HG02610 (cell line): Measurements from ENCODE around the gene NACA.

Experiments
- ATAC-seq: cut with Tn5 transposase; IDR thresholded peaks from one replicate; pipeline ENCODE4 v1.9.1; 2021; ENCODE audit warnings: mild to moderate bottlenecking, moderate library complexity; ENCODE audit not compliant: unreplicated experiment

The NACA gene

GRCh38 chr12:56688846-56689109, 36.3 kb downstream of the NACA start:
- ATAC-seq: no peak

GRCh38 chr12:56688129-56688845, 36.8 kb downstream of the NACA start, which contains the start of gene PTGES3:
Gene PTGES3, minus strand, starts transcription at chr12:56688284. Its CDS starts 285 bp downstream, at chr12:56687999.
- peak; percentile 66 for ATAC-seq

DNA sequence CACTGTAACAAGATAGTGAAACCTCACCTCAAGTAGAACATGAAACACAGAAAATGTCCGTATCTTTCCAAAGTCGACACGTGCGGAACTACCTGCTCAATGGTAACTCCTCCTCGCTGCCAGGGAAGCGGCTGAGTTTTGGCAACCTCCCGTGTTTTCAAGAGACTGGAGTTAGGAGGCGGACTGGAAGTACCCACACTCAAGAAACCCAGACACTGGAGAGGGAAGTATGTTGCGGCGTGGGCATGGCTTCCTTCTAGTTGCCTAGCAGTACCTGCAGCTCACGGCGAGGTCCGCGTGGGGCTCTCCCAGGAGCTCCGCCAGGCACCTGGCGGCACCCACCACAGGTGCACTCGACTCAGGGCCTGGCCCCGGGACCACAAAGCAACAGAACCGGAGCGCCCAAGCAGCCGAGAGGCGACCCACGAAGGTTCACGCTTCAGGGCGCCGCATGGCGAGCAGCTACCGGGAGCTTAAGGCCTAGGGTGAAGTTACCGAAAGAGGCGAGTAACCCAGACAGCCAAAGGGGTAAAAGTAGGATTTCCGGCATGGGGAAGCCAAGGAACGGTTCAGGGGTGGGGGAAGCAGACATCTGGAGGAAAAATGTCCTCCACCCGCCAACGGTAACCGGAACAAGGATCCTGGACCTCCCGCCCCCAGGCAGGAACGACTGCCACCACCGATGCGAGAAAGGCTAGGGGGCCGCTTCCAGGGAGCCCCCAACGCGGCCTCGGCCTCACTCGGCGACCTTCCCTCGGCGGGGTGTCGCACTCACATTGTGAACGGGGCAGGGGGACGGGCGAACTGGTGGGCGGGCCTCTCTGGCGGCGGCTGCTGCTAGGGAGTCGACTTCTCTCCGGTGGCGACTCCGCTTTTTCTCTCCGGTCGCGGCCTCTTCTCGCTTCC, 37.6 kb downstream of the NACA start:
- ATAC-seq: peak; percentile 18

- ATAC-seq: no peak
Observed at GRCh38 chr12:56684745-56685359, 40.2 kb downstream of the NACA start.

GRCh38 chr12:56682323-56682722, 42.8 kb downstream of the NACA start:
- ATAC-seq: no peak

DNA sequence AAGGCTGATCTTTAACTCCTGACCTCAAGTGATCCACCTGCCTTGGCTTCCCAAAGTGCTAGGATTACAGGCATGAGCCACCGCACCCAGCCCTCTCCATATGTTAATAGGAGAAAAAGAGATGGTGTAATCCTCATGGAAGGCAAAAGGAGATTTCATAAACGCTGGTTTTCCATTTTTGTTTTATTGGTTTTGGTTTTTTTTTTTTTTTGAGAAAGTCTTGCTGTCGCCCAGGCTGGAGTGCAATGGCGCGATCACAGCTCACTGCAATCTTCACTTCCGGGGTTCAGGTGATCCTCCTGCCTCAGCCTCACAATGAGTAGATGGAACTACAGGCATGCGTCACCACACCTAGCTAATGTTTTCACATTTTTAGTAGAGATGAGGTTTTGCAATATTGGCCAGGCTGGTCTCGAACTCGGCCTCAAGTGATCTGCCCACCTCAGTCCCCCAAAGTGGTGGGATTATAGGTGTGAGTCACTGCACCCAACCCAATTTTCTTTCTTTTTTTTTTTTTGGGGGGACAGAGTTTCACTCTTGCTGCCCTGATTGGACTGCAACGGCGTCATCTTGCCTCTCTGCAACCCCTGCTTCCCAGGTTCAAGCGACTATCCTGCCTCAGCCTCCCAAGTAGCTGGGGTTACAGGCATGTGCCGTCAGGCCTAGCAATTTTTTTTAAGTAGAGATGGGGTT, 45.1 kb downstream of the NACA start:
- ATAC-seq: no peak

DNA sequence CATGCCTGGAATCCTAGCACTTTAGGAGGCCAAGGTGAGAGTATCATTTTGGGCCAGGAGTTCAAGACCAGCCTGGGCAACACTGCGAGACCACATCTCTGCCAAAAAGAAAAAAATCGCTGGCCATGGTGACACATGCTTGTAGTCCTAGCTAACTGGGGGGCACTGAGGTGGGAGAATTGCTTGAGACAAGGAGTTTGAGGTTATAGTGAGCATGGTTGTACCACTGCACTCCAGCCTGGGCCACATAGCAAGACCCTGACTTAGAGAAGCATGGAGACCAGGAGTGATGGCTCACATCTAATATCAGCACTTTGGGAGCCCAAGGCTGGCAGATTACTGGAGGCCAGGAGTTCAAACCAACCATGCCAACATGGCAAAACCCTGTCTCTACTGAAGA, 46.2 kb downstream of the NACA start:
- ATAC-seq: no peak

DNA sequence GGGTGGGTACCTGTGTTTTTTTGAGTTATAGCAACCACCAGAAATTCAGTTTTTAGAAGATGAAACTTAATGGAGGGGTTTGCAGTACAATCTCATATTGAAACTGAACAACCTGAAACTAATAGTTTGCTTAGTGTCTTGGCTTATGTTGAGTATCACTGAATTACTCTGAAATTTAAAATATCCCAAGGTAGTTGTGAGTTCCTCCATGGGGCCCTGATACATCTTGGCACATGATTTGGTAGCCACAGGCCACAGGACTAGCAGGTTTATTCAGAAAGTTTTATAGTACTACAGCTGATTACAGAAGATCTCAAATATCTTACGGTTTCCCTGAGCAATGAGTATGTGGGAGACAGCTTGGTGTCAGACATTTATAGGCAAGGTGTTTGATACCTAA, 47.4 kb downstream of the NACA start:
- peak; percentile 65 for ATAC-seq

DNA sequence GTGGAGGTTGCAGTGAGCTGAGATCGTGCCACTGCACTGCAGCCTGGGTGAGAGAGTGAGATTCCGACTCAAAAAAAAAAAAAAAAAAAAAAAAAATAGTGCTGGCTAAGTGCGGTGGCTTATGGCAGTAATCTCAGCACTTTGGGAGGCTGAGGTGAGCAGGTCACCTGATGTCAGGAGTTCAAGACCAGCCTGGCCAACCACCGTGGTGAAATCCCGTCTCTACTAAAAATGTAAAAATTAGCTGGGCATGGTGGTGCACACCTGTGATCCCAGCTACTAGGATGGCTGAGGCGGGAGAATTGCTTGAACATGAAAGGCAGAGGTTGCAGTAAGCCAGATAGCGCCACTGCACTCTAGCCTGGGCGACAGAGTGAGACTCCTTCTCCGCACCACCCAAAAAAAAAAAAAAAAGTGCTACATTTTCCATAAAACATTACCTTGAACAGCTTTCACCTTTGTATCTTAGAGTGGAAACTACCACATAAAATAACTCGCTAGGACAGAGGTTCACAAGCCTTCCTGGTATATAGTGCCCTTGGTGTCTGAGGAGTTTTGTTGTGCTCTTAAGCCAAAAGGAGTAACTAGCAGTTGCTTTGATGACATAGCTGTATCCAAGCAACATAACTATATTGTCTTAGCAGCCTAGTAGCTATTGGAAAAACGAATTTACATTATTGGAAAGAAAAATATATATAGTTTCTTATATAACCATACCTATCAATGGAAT, 48.1 kb downstream of the NACA start:
- no peak for ATAC-seq

- ATAC-seq: no peak
Observed at GRCh38 chr12:56671608-56672007, 53.5 kb downstream of the NACA start.

DNA sequence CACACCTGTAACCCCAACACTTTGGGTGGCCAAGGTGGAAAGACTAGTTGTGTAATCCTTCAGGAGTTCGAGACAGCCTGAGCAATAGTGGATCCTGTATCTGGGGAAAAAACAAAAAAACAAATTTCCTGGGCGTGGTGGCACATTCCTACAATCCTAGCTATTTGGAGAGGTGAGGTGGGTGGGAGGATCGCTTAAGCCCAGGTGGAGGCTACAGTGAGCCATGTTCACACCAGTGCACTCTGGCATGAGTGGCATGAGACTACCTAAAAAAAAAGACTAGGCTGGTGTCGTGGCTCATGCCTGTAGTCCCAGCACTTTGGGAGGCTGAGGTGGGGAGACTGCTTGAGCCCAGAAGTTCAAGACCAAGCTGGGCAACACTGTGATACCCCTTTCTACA, 54.3 kb downstream of the NACA start:
- no peak for ATAC-seq

DNA sequence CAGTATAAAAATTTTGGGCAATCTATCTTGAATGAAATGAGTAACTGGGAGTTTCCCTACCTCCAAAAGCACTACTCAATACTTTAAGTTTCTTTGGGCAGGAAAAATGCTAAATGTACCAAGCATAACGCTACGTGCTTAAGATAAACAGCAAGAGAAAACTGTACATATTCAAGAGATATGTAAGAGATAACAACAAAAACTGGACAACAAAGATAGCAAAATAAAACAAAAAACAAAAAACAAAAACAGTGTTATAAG, 57.0 kb downstream of the NACA start:
- ATAC-seq: no peak
